OCI-LY7 (cell line): ENCODE measurements around the gene CYTIP. TPM values are rescaled to one million over a fixed set of nuclear protein-coding genes. Genes with fewer than 3 reads are reported as not detected.
A peak's percentile ranks its signal among the peaks of the same experiment; 100 is the strongest.
"Not testable (repeated sequence)": the region's sequence is repeated elsewhere in the genome, so short reads cannot be mapped to it uniquely, and the experiment has no call there.

Source experiments
- BruUV-seq: library from RNA; stranded (reverse); fragments of 400-500 nt; replicated peaks from 2 replicates; lab custom pipeline; 2021; lab: Mats Ljungman, UMichigan
- CTCF ChIA-PET: fragments of 300-600 bp; sonication (Branson Sonifier 250); formaldehyde crosslinking; loops from one replicate; lab custom pipeline; 2022; ENCODE audit warnings: antibody characterized with exemption; ENCODE audit not compliant: unreplicated experiment; lab: Charles Lee
- POLR2A ChIA-PET: fragments of 300-600 bp; sonication (Branson Sonifier 250); formaldehyde crosslinking; loops from one replicate; lab custom pipeline; 2022; ENCODE audit warnings: antibody characterized with exemption; lab: Charles Lee
- DNase-seq: peaks from one replicate; pipeline ENCODE4 v3.0.0-alpha.2; 2015; ENCODE audit warnings: low spot score
- H2AFZ ChIP-seq: fragments of 200-600 bp; sonication (generic), shearing (Covaris generic); 2 replicates; pipeline ENCODE4 v1.6.1; 2014; ENCODE audit warnings: mild to moderate bottlenecking, antibody characterized with exemption, low read length, moderate library complexity
- H3K27ac ChIP-seq: fragments of 200-600 bp; sonication (generic); 2 replicates; pipeline ENCODE4 v1.5.1; 2014; ENCODE audit warnings: mixed run types, low read depth, mild to moderate bottlenecking, moderate library complexity, low read length, inconsistent platforms; ENCODE audit not compliant: poor library complexity, severe bottlenecking
- H3K36me3 ChIP-seq: fragments of 200-600 bp; sonication (generic); 2 replicates; pipeline ENCODE4 v1.6.1; 2014; ENCODE audit warnings: mild to moderate bottlenecking, antibody characterized with exemption, low read length, moderate library complexity, mixed read lengths; ENCODE audit not compliant: insufficient read depth
- H3K4me1 ChIP-seq: fragments of 200-600 bp; sonication (generic); 2 replicates; pipeline ENCODE4 v1.5.1; 2014; ENCODE audit warnings: mild to moderate bottlenecking, low read length; ENCODE audit not compliant: insufficient read depth, poor library complexity, severe bottlenecking
- H3K4me2 ChIP-seq: fragments of 200-600 bp; sonication (generic); 2 replicates; pipeline ENCODE4 v1.6.1; 2014; ENCODE audit warnings: mild to moderate bottlenecking, low read length
- H3K4me3 ChIP-seq: fragments of 200-600 bp; sonication (generic); 2 replicates; pipeline ENCODE4 v1.5.1; 2014; ENCODE audit warnings: mild to moderate bottlenecking, low read depth, low read length; ENCODE audit not compliant: poor library complexity, severe bottlenecking
- H3K79me2 ChIP-seq: fragments of 200-600 bp; sonication (generic); 2 replicates; pipeline ENCODE4 v1.6.1; 2016; ENCODE audit warnings: low read depth, mild to moderate bottlenecking, low read length, moderate library complexity, mixed read lengths; ENCODE audit not compliant: insufficient read depth
- H3K9me2 ChIP-seq: fragments of 200-600 bp; sonication (generic); 2 replicates; pipeline ENCODE4 v1.6.1; 2016; ENCODE audit warnings: mild to moderate bottlenecking, low read length, mixed read lengths; ENCODE audit not compliant: insufficient read depth
- H3K9me3 ChIP-seq: fragments of 200-600 bp; sonication (generic); 2 replicates; pipeline ENCODE4 v1.6.1; 2014; ENCODE audit warnings: mild to moderate bottlenecking, mixed run types, low read length, mixed read lengths
- H4K20me1 ChIP-seq: fragments of 200-600 bp; sonication (generic); 2 replicates; pipeline ENCODE4 v1.6.1; 2014; ENCODE audit warnings: mild to moderate bottlenecking, antibody characterized with exemption, low read length, moderate library complexity, mixed read lengths; ENCODE audit not compliant: insufficient read depth
- EZH2phosphoT487 ChIP-seq: fragments of 200-600 bp; sonication (generic); IDR thresholded peaks from 2 replicates; pipeline ENCODE4 v1.6.1; 2018; ENCODE audit warnings: low read depth, borderline replicate concordance, mild to moderate bottlenecking, mixed run types, antibody characterized with exemption, low read length, moderate library complexity, mixed read lengths
- intact Hi-C: fragments of 100-400 bp; cut with micrococcal nuclease; formaldehyde crosslinking; loops from one replicate; pipeline ENCODE4 v1.10.0; 2022; ENCODE audit not compliant: unreplicated experiment
- total RNA-seq, 2 experiments: library from RNA; depleted of rRNA in 1 of 2; stranded (reverse); fragments of >200 nt in 1 of 2; shearing (Covaris generic) in 1 of 2; gene quantifications; 2 replicates each; pipeline ENCODE4 v1.2.3, GENCODE V29; 2014 to 2022
- TF ChIP-seq, protein P1 (sequence below): fragments of 200-600 bp; sonication (generic); conservative IDR thresholded peaks from 2 replicates; pipeline ENCODE4 v1.5.1; 2014; ENCODE audit warnings: mild to moderate bottlenecking, antibody characterized with exemption, low read length, moderate library complexity, mixed read lengths

CYTIP gene
- total RNA-seq, 2 experiments from 2014 or later, result 49.2 to 64.0 TPM

DNA sequence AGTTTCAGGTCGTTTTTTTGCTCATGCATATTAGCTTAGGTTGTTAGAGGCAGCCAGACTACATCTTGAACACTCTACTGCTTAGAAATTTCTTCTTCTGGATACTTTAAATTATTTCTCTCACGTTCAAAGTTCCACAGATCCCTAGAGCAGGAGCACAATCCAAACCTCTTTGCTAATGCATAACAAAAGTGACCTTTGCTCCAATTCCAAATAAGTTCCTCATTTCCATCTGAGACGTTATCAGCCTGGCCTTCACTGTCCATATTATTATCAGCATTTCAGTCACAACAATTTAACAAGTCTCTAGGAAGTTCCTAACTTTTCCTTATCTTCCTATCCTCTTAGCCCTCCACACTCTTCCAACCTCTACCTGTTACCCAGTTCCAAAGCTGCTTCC is 67.8 kb downstream of the CYTIP start:
- Histone ChIP-seq H4K20me1 (no peaks in the 10 kb centered on the region), H3K4me2 (no peak overlapping the region), H3K36me3 (no peaks in the 10 kb centered on the region; the same call in 1 of the 2 replicates), H3K4me3 (no peak overlapping the region), H3K9me3 (peaks cover 22% of the 10 kb centered on the region; the same call in 1 of the 2 replicates), H3K27ac (no peak overlapping the region), H2AFZ (no peak overlapping the region), H3K79me2 (no peaks in the 10 kb centered on the region), H3K4me1 (no peaks in the 10 kb centered on the region), H3K9me2 (no peaks in the 10 kb centered on the region)
- DNase-seq, result no peak
- CTCF ChIA-PET, result no interaction called here
- BruUV-seq, result no TSS peak
- TF ChIP-seq EZH2phosphoT487, result no peak
- TF ChIP-seq, protein P1, sequence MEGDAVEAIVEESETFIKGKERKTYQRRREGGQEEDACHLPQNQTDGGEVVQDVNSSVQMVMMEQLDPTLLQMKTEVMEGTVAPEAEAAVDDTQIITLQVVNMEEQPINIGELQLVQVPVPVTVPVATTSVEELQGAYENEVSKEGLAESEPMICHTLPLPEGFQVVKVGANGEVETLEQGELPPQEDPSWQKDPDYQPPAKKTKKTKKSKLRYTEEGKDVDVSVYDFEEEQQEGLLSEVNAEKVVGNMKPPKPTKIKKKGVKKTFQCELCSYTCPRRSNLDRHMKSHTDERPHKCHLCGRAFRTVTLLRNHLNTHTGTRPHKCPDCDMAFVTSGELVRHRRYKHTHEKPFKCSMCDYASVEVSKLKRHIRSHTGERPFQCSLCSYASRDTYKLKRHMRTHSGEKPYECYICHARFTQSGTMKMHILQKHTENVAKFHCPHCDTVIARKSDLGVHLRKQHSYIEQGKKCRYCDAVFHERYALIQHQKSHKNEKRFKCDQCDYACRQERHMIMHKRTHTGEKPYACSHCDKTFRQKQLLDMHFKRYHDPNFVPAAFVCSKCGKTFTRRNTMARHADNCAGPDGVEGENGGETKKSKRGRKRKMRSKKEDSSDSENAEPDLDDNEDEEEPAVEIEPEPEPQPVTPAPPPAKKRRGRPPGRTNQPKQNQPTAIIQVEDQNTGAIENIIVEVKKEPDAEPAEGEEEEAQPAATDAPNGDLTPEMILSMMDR, result no peak
- intact Hi-C loops, result no loop called here
- POLR2A ChIA-PET, result no interaction called here

DNA sequence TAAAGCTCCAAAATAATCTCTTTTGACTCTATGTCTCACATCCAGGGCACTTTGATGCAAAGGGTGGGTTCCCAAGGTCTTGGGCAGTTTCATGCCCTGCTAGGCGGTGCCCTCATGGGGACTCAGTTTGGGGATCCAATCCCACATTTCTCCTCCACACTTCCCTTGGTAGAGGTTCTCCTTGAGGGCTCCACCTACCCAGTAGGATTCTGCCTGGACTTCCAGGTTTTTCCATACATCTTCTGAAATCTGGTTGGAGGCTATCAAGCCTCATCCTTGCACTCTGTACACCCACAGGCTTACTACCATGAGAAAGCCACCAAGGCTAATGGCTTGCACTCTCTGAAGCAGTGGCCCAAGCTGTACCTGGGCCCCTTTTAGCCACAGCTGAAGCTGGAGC is 68.5 kb downstream of the CYTIP start:
- peak; percentile 33 for DNase-seq
- intact Hi-C loops, result no loop called here
- BruUV-seq, result no TSS peak
- ChIA-PET POLR2A (no interaction called here), CTCF (no interaction called here)
- Histone ChIP-seq H3K4me3 (no peak overlapping the region), H3K79me2 (no peaks in the 10 kb centered on the region), H3K9me2 (no peaks in the 10 kb centered on the region), H3K27ac (no peak overlapping the region), H3K4me2 (no peak overlapping the region), H4K20me1 (no peaks in the 10 kb centered on the region), H2AFZ (no peak overlapping the region), H3K4me1 (no peaks in the 10 kb centered on the region), H3K36me3 (no peaks in the 10 kb centered on the region; the same call in 1 of the 2 replicates), H3K9me3 (peaks cover 22% of the 10 kb centered on the region; the same call in 1 of the 2 replicates)
- TF ChIP-seq, protein P1, result no peak
- no peak for TF ChIP-seq EZH2phosphoT487

DNA sequence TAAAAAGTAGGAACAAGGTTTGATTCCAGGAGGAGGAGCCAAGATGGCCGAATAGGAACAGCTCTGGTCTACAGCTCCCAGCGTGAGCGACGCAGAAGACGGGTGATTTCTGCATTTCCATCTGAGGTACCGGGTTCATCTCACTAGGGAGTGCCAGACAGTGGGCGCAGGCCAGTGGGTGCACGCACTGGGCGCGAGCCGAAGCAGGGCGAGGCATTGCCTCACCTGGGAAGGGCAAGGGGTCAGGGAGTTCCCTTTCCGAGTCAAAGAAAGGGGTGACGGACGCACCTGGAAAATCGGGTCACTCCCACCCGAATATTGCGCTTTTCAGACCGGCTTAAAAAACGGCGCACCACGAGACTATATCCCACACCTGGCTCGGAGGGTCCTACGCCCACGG is 75.4 kb downstream of the CYTIP start:
- POLR2A ChIA-PET, H3K36me3 ChIP-seq, H2AFZ ChIP-seq, H3K27ac ChIP-seq, H3K4me3 ChIP-seq, CTCF ChIA-PET, intact Hi-C loops, H3K4me2 ChIP-seq, H4K20me1 ChIP-seq, H3K79me2 ChIP-seq, DNase-seq, H3K9me2 ChIP-seq, BruUV-seq, H3K9me3 ChIP-seq: not testable (repeated sequence)
- H3K4me1 ChIP-seq, result peaks cover 13% of the 10 kb centered on the region
